ENCODE measurements around the gene GLRX5.

The GLRX5 gene

GRCh38 chr14:95533391-95533821, 1.4 kb upstream of the GLRX5 start:
- no peak for DNase-seq (ENCODE audit: low read depth in 2 of 2)

GRCh38 chr14:95533822-95534221, 1.0 kb upstream of the GLRX5 start:
- no peak for DNase-seq (ENCODE audit: low read depth in 2 of 2)

GRCh38 chr14:95535226-95536021, 574 bp downstream of the GLRX5 start:
- DNase-seq (ENCODE audit: low read depth in 2 of 2): no peak

- DNase-seq (ENCODE audit: low read depth in 2 of 2): no peak
Observed at GRCh38 chr14:95536036-95536593, 1.3 kb downstream of the GLRX5 start.

- no peak for DNase-seq (ENCODE audit: low read depth in 2 of 2)
Observed at GRCh38 chr14:95536671-95537070, 1.8 kb downstream of the GLRX5 start.

GRCh38 chr14:95537298-95538089, 2.6 kb downstream of the GLRX5 start:
- DNase-seq (ENCODE audit: low read depth in 2 of 2): no peak

- DNase-seq (ENCODE audit: low read depth in 2 of 2): no peak
Observed at GRCh38 chr14:95538801-95539509, 4.1 kb downstream of the GLRX5 start.

GRCh38 chr14:95540236-95540855, 5.5 kb downstream of the GLRX5 start:
- no peak for DNase-seq (ENCODE audit: low read depth in 2 of 2)

- DNase-seq (ENCODE audit: low read depth in 2 of 2): no peak
Observed at GRCh38 chr14:95541346-95541745, 6.5 kb downstream of the GLRX5 start.

- no peak for DNase-seq (ENCODE audit: low read depth in 2 of 2)
Observed at GRCh38 chr14:95541932-95542930, 7.4 kb downstream of the GLRX5 start.

- DNase-seq (ENCODE audit: low read depth in 2 of 2): no peak
Observed at GRCh38 chr14:95543021-95543420, 8.2 kb downstream of the GLRX5 start.

- no peak for DNase-seq (ENCODE audit: low read depth in 2 of 2)
Observed at GRCh38 chr14:95544588-95544987, 9.7 kb downstream of the GLRX5 start.

- DNase-seq (ENCODE audit: low read depth in 2 of 2): no peak
Observed at GRCh38 chr14:95545515-95546168, 10.8 kb downstream of the GLRX5 start.

GRCh38 chr14:95547272-95547625, 12.4 kb downstream of the GLRX5 start:
- DNase-seq (ENCODE audit: low read depth in 2 of 2): no peak

- no peak for DNase-seq (ENCODE audit: low read depth in 2 of 2)
Observed at GRCh38 chr14:95547626-95548327, 12.9 kb downstream of the GLRX5 start.

GRCh38 chr14:95548328-95548929, 13.6 kb downstream of the GLRX5 start:
- no peak for DNase-seq (ENCODE audit: low read depth in 2 of 2)

GRCh38 chr14:95549656-95550585, 15.1 kb downstream of the GLRX5 start:
- no peak for DNase-seq (ENCODE audit: low read depth in 2 of 2)

GRCh38 chr14:95551435-95551834, 16.6 kb downstream of the GLRX5 start:
- no peak for DNase-seq (ENCODE audit: low read depth in 2 of 2)

All from stimulated activated CD8-positive, alpha-beta memory T cell treated with anti-CD3 and anti-CD28 coated beads, Interleukin-2, amount 100 ng/mL, for 48 hours (primary cell).